H1 (cell line): Measurements from ENCODE around the gene CLEC19A. TPM values are rescaled to one million over a fixed set of nuclear protein-coding genes. Genes with fewer than 3 reads are reported as not detected.

ENCODE experiments used
- EP300 ChIP-seq, 2 experiments: IDR thresholded peaks; 1 replicate in 1 of 2; 2 replicates in 1 of 2; pipeline ENCODE4 v1.6.1; 2011 to 2012; ENCODE audit warnings: low read depth in 2 of 2, low read length in 2 of 2, mild to moderate bottlenecking in 2 of 2, borderline replicate concordance in 1 of 2, inconsistent platforms in 1 of 2, moderate library complexity in 1 of 2
- HDAC6 ChIP-seq: IDR thresholded peaks from one replicate; pipeline ENCODE4 v1.7.1; 2012; ENCODE audit warnings: low read depth, mild to moderate bottlenecking, inconsistent platforms, low read length, moderate library complexity
- NANOG ChIP-seq: IDR thresholded peaks from 2 replicates; pipeline ENCODE4 v1.6.1; 2011; ENCODE audit warnings: low read length, low read depth, mild to moderate bottlenecking, inconsistent platforms; ENCODE audit not compliant: insufficient read depth, poor library complexity, severe bottlenecking
- polyA plus RNA-seq, 7 experiments: library from polyadenylated mRNA; depleted of rRNA in 3 of 7; stranded (reverse) in 5 of 7; unstranded in 2 of 7; fragments of >200 nt in 5 of 7; fragments of 200-250 nt in 2 of 7; gene quantifications; 1 replicate in 5 of 7; 2 replicates in 1 of 7; 4 replicates in 1 of 7; pipeline versions ENCODE4 v1.2.1 to v1.2.3, GENCODE V29; 2011 to 2013; ENCODE audit warnings: missing spikeins in 2 of 7, mixed read lengths in 2 of 7
- total RNA-seq: library from RNA; stranded (reverse); fragmentation: NEBNext Ultra II Directional; extraction: Animal tissue kit (Norgen Biotek cat#: 25700); gene quantifications from 2 replicates; pipeline ENCODE4 v1.2.1, GENCODE V29; 2021
- TF ChIP-seq, protein P1 (sequence below): fragments of 300-600 bp; sonication (generic); IDR thresholded peaks from 2 replicates; pipeline ENCODE4 v1.7.1; 2012; ENCODE audit warnings: low read length, moderate library complexity, mild to moderate bottlenecking, inconsistent platforms; ENCODE audit not compliant: insufficient replicate concordance

The CLEC19A gene
- total and polyA plus RNA-seq, 2 of the 8 experiments (the other 6 are each of a cell fraction or from before 2014, with no cell fraction given): 0.35 to 0.88 TPM

- TF ChIP-seq, protein P1, sequence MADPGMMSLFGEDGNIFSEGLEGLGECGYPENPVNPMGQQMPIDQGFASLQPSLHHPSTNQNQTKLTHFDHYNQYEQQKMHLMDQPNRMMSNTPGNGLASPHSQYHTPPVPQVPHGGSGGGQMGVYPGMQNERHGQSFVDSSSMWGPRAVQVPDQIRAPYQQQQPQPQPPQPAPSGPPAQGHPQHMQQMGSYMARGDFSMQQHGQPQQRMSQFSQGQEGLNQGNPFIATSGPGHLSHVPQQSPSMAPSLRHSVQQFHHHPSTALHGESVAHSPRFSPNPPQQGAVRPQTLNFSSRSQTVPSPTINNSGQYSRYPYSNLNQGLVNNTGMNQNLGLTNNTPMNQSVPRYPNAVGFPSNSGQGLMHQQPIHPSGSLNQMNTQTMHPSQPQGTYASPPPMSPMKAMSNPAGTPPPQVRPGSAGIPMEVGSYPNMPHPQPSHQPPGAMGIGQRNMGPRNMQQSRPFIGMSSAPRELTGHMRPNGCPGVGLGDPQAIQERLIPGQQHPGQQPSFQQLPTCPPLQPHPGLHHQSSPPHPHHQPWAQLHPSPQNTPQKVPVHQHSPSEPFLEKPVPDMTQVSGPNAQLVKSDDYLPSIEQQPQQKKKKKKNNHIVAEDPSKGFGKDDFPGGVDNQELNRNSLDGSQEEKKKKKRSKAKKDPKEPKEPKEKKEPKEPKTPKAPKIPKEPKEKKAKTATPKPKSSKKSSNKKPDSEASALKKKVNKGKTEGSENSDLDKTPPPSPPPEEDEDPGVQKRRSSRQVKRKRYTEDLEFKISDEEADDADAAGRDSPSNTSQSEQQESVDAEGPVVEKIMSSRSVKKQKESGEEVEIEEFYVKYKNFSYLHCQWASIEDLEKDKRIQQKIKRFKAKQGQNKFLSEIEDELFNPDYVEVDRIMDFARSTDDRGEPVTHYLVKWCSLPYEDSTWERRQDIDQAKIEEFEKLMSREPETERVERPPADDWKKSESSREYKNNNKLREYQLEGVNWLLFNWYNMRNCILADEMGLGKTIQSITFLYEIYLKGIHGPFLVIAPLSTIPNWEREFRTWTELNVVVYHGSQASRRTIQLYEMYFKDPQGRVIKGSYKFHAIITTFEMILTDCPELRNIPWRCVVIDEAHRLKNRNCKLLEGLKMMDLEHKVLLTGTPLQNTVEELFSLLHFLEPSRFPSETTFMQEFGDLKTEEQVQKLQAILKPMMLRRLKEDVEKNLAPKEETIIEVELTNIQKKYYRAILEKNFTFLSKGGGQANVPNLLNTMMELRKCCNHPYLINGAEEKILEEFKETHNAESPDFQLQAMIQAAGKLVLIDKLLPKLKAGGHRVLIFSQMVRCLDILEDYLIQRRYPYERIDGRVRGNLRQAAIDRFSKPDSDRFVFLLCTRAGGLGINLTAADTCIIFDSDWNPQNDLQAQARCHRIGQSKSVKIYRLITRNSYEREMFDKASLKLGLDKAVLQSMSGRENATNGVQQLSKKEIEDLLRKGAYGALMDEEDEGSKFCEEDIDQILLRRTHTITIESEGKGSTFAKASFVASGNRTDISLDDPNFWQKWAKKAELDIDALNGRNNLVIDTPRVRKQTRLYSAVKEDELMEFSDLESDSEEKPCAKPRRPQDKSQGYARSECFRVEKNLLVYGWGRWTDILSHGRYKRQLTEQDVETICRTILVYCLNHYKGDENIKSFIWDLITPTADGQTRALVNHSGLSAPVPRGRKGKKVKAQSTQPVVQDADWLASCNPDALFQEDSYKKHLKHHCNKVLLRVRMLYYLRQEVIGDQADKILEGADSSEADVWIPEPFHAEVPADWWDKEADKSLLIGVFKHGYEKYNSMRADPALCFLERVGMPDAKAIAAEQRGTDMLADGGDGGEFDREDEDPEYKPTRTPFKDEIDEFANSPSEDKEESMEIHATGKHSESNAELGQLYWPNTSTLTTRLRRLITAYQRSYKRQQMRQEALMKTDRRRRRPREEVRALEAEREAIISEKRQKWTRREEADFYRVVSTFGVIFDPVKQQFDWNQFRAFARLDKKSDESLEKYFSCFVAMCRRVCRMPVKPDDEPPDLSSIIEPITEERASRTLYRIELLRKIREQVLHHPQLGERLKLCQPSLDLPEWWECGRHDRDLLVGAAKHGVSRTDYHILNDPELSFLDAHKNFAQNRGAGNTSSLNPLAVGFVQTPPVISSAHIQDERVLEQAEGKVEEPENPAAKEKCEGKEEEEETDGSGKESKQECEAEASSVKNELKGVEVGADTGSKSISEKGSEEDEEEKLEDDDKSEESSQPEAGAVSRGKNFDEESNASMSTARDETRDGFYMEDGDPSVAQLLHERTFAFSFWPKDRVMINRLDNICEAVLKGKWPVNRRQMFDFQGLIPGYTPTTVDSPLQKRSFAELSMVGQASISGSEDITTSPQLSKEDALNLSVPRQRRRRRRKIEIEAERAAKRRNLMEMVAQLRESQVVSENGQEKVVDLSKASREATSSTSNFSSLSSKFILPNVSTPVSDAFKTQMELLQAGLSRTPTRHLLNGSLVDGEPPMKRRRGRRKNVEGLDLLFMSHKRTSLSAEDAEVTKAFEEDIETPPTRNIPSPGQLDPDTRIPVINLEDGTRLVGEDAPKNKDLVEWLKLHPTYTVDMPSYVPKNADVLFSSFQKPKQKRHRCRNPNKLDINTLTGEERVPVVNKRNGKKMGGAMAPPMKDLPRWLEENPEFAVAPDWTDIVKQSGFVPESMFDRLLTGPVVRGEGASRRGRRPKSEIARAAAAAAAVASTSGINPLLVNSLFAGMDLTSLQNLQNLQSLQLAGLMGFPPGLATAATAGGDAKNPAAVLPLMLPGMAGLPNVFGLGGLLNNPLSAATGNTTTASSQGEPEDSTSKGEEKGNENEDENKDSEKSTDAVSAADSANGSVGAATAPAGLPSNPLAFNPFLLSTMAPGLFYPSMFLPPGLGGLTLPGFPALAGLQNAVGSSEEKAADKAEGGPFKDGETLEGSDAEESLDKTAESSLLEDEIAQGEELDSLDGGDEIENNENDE: no peak
- no peak for TF ChIP-seq HDAC6
- TF ChIP-seq NANOG: no peak
- no peak for TF ChIP-seq EP300 (IDR thresholded peaks at IDR 0.05; ENCODE audit: borderline replicate concordance in 1 of 2, low read depth in 2 of 2, low read length in 2 of 2)
Observed at GRCh38 chr16:19235886-19236285, 49.6 kb upstream of the CLEC19A start (continued).
